ENCODE data around the gene MYO3B. TPM values are rescaled to one million over a fixed set of nuclear protein-coding genes. Genes with fewer than 3 reads are reported as not detected.

MYO3B gene
- total and polyA plus RNA-seq, 2 of the 8 experiments (the other 6 are each of a cell fraction or from before 2014, with no cell fraction given): 0.17 to 0.19 TPM

- Histone ChIP-seq H3K79me2 (ENCODE audit: control insufficient read depth in 1 of 2, insufficient read depth in 2 of 2, low read length in 2 of 2) (no peaks in the 10 kb centered on the region), H3K18ac (ENCODE audit: extremely low read depth, low read length) (no peak overlapping the region), H3K36me3 (ENCODE audit: control insufficient read depth in 2 of 4, insufficient read depth in 4 of 4, low read length in 3 of 4) (no peaks in the 10 kb centered on the region), H3K4ac (replicated peaks; ENCODE audit: insufficient read length, low read depth, low read length) (no peak overlapping the region), H2BK20ac (ENCODE audit: low read length) (peak overlapping the region; percentile 16; the same call in 1 of the 2 replicates), H4K91ac (replicated peaks; ENCODE audit: insufficient read length, low read length) (no peak overlapping the region), H2AK5ac (ENCODE audit: low read depth, low read length) (no peak overlapping the region), H3K9me3 (ENCODE audit: insufficient read depth in 2 of 2, low read depth in 1 of 2, low read length in 1 of 2) (no peaks in the 10 kb centered on the region), H2AFZ (ENCODE audit: low read length) (peak overlapping the region; percentile 27), H4K8ac (ENCODE audit: extremely low read depth, insufficient read depth, low read length) (no peak overlapping the region), H2BK15ac (ENCODE audit: low read length) (no peak overlapping the region), H2BK120ac (replicated peaks; ENCODE audit: low read depth, low read length) (no peak overlapping the region), H3K27me3 (replicated peaks in 1 of 4; ENCODE audit: control insufficient read depth in 3 of 4, extremely low read depth in 1 of 4, insufficient read depth in 3 of 4, low read length in 3 of 4) (no peaks in the 10 kb centered on the region), H3K23ac (ENCODE audit: insufficient read length) (no peak overlapping the region), H2BK12ac (ENCODE audit: low read depth, low read length) (no peak overlapping the region), H3K4me1 (replicated peaks in 1 of 4; ENCODE audit: control insufficient read depth in 3 of 4, insufficient read depth in 4 of 4, low read length in 3 of 4) (peaks cover 0 to 7% (median 4%) of the 10 kb centered on the region in 4 experiments; a peak in 2 of 7 replicates), H3K27ac (ENCODE audit: low read depth, low read length) (no peak overlapping the region), H3K23me2 (ENCODE audit: low read depth, low read length) (no peaks in the 10 kb centered on the region), H4K5ac (ENCODE audit: insufficient read length, low read depth, low read length) (no peak overlapping the region), H3K4me2 (ENCODE audit: insufficient read depth in 1 of 2, low read depth in 2 of 2, low read length in 2 of 2) (no peak overlapping the region), H3K9ac (replicated peaks in 1 of 4; ENCODE audit: extremely low read depth in 1 of 4, low read depth in 3 of 4, low read length in 3 of 4) (no peak overlapping the region), H3K14ac (ENCODE audit: insufficient read length) (no peak overlapping the region), H3K79me1 (ENCODE audit: low read depth, low read length) (no peaks in the 10 kb centered on the region), H4K20me1 (replicated peaks in 1 of 2; ENCODE audit: control insufficient read depth in 1 of 2, insufficient read depth in 2 of 2, low read length in 2 of 2) (no peaks in the 10 kb centered on the region), H2BK5ac (ENCODE audit: low read depth, low read length) (no peak overlapping the region), H3K56ac (replicated peaks; ENCODE audit: insufficient read length, low read depth, low read length) (no peak overlapping the region), H3K4me3 (ENCODE audit: extremely low read depth in 1 of 4, insufficient read depth in 2 of 4, low read depth in 3 of 4, low read length in 4 of 4) (no peak overlapping the region)
- ChIA-PET POLR2A (ENCODE audit: partially characterized antibody) (no interaction called here), CTCF (ENCODE audit: partially characterized antibody) (interaction anchor here (1.3 kb wide), 1 partner anchor 15 kb away, joined by 4 read pairs; no protein-coding TSS in a partner anchor)
- TF ChIP-seq BRCA1 (IDR thresholded peaks at IDR 0.05; ENCODE audit: low read depth, low read length): no peak
- no peak for TF ChIP-seq SIX5 (IDR thresholded peaks at IDR 0.05; ENCODE audit: low read depth, low read length)
- no peak for TF ChIP-seq SUZ12 (IDR thresholded peaks at IDR 0.05; ENCODE audit: low read length)
- FAIRE-seq: no peak
- WGBS, 2 experiments (ENCODE audit: extremely low coverage in 1 of 2, insufficient coverage in 1 of 2, insufficient read length in 1 of 2, insufficient replicate concordance in 2 of 2, low coverage in 1 of 2, low lambda C conversion rate in 2 of 2, missing lambda C conversion rate in 1 of 2): 93% methylated on average over 5 of the region's 5 CpGs; no CpG with 5 or more reads in 1 of the 2 experiments
- DNase-seq (ENCODE audit: low read depth in 1 of 2, low spot score in 2 of 2): no peak
Measured at GRCh38 chr2:170170281-170171040, 7.5 kb upstream of the MYO3B start.
